IMR-90 (cell line): ENCODE data around the gene TUFM.

Source experiments
- CEBPB ChIP-seq: IDR thresholded peaks from 2 replicates; pipeline ENCODE4 v1.6.1; 2012; ENCODE audit warnings: low read depth, low read length, improper control_type of control experiment
- CHD1 ChIP-seq: IDR thresholded peaks from 2 replicates; pipeline ENCODE4 v1.6.1; 2012; ENCODE audit warnings: low read depth, low read length, improper control_type of control experiment
- CTCF ChIP-seq: conservative IDR thresholded peaks from 2 replicates; pipeline ENCODE4 v1.5.1; 2012; ENCODE audit warnings: mild to moderate bottlenecking, low read depth, low read length, improper control_type of control experiment
- ELK1 ChIP-seq: fragments of 150-350 bp; IDR thresholded peaks from 2 replicates; pipeline ENCODE4 v1.6.1; 2016; ENCODE audit warnings: low read depth, mild to moderate bottlenecking, low read length, moderate library complexity, borderline replicate concordance
- MAFK ChIP-seq: IDR thresholded peaks from 2 replicates; pipeline ENCODE4 v1.6.1; 2012; ENCODE audit warnings: low read depth, low read length, improper control_type of control experiment
- MAZ ChIP-seq: IDR thresholded peaks from 2 replicates; pipeline ENCODE4 v1.6.1; 2012; ENCODE audit warnings: low read depth, mild to moderate bottlenecking, low read length, improper control_type of control experiment, moderate library complexity, borderline replicate concordance
- MXI1 ChIP-seq: IDR thresholded peaks from 2 replicates; pipeline ENCODE4 v1.6.1; 2012; ENCODE audit warnings: low read depth, mild to moderate bottlenecking, low read length, moderate library complexity, borderline replicate concordance
- NFE2L2 ChIP-seq: fragments of 150-350 bp; IDR thresholded peaks from 2 replicates; pipeline ENCODE4 v1.6.1; 2016; ENCODE audit warnings: low read depth, mild to moderate bottlenecking, low read length
- POLR2A ChIP-seq: IDR thresholded peaks from 2 replicates; pipeline ENCODE4 v1.6.1; 2012; ENCODE audit warnings: mild to moderate bottlenecking, low read depth, low read length
- RAD21 ChIP-seq: IDR thresholded peaks from 2 replicates; pipeline ENCODE4 v1.6.1; 2012; ENCODE audit warnings: low read length, improper control_type of control experiment
- RCOR1 ChIP-seq: IDR thresholded peaks from 2 replicates; pipeline ENCODE4 v1.6.1; 2012; ENCODE audit warnings: mild to moderate bottlenecking, low read length, improper control_type of control experiment; ENCODE audit not compliant: insufficient replicate concordance
- SMC3 ChIP-seq: fragments of 150-350 bp; IDR thresholded peaks from 2 replicates; pipeline ENCODE4 v1.6.1; 2016; ENCODE audit warnings: low read depth, mild to moderate bottlenecking, antibody characterized with exemption, low read length, moderate library complexity
- USF2 ChIP-seq: fragments of 150-350 bp; IDR thresholded peaks from 2 replicates; pipeline ENCODE4 v1.6.1; 2017; ENCODE audit warnings: mild to moderate bottlenecking, antibody characterized with exemption, low read length, low read depth

- TF ChIP-seq CTCF = no peak
- no peak for TF ChIP-seq POLR2A
- no peak for TF ChIP-seq RAD21
- no peak for TF ChIP-seq RCOR1
- no peak for TF ChIP-seq MAZ
- TF ChIP-seq SMC3 = no peak
- no peak for TF ChIP-seq CHD1
- no peak for TF ChIP-seq MXI1
- no peak for TF ChIP-seq USF2
- no peak for TF ChIP-seq CEBPB
- no peak for TF ChIP-seq MAFK
- no peak for TF ChIP-seq ELK1
- TF ChIP-seq NFE2L2 = no peak
Observed at GRCh38 chr16:28882551-28883160, 36.5 kb upstream of the TUFM start.
